Sigmoid colon (tissue), 7 donors: ENCODE measurements around the gene GRM7. TPM values are rescaled to one million over a fixed set of nuclear protein-coding genes. Genes with fewer than 3 reads are reported as not detected.

Source experiments
- DNase-seq: peaks from one replicate; pipeline ENCODE4 v3.0.0-alpha.2; 2019
- H3K27ac ChIP-seq, 4 donors: fragments of 200-600 bp; sonication (generic); one replicate each; pipeline ENCODE4 v1.5.1; 2016 to 2019; ENCODE audit warnings: mild to moderate bottlenecking in 1 of 4
- H3K27me3 ChIP-seq, 3 donors: fragments of 200-600 bp; sonication (generic); one replicate each; pipeline ENCODE4 v1.5.1; 2019; ENCODE audit warnings: mild to moderate bottlenecking in 1 of 3
- H3K36me3 ChIP-seq, 4 donors: fragments of 200-600 bp; sonication (generic); one replicate each; pipeline ENCODE4 v1.5.1; 2016 to 2019
- H3K4me1 ChIP-seq, 4 donors: fragments of 200-600 bp; sonication (generic); one replicate each; pipeline ENCODE4 v1.5.1; 2017 to 2019
- H3K4me3 ChIP-seq, 4 donors: fragments of 200-600 bp; sonication (generic); one replicate each; pipeline ENCODE4 v1.5.1; 2017 to 2019; ENCODE audit warnings: mild to moderate bottlenecking in 2 of 4, moderate library complexity in 1 of 4
- H3K9me3 ChIP-seq, 4 donors: fragments of 200-600 bp in 3 of 4; sonication (generic) in 3 of 4; one replicate each; pipeline versions ENCODE4 v1.5.1 to v1.6.1; 2013 to 2019
- CTCF ChIP-seq, 4 experiments: fragments of 450-650 bp in 3 of 4; fragments of 200-600 bp in 1 of 4; IDR thresholded peaks; one replicate each; pipeline ENCODE4 v1.5.1; 2016 to 2019; ENCODE audit warnings: antibody characterized with exemption in 4 of 4, mild to moderate bottlenecking in 3 of 4, moderate library complexity in 2 of 4
- EP300 ChIP-seq, 4 donors: sonication (generic); formaldehyde crosslinking; IDR thresholded peaks; one replicate each; pipeline ENCODE4 v1.6.1; 2017; ENCODE audit warnings: antibody characterized with exemption in 4 of 4
- POLR2A ChIP-seq, 2 donors: fragments of 450-650 bp; IDR thresholded peaks; one replicate each; pipeline ENCODE4 v1.6.1; 2016; ENCODE audit warnings: antibody characterized with exemption in 2 of 2, mild to moderate bottlenecking in 2 of 2, moderate library complexity in 2 of 2
- POLR2AphosphoS5 ChIP-seq, 4 donors: sonication (generic); formaldehyde crosslinking; IDR thresholded peaks; one replicate each; pipeline ENCODE4 v1.6.1; 2017; ENCODE audit warnings: antibody characterized with exemption in 4 of 4
- WGBS, 2 donors: extraction: QIAGEN DNeasy Blood & Tissue Kit; methylation state at CpG; one replicate each; pipeline ENCODE4 v1.1.7; 2013; 5-methylcytosine and 5-hydroxymethylcytosine counted together
- intact Hi-C: fragments of 100-400 bp; cut with DNase I; formaldehyde crosslinking; loops from one replicate; pipeline ENCODE4 v1.15.1; 2023
- polyA plus RNA-seq, 3 donors: library from polyadenylated mRNA; stranded (reverse); fragments of 200-250 nt; gene quantifications; one replicate each; pipeline ENCODE4 v1.2.3, GENCODE V29; 2013
- total RNA-seq, 4 donors: library from RNA; depleted of rRNA; stranded (reverse); fragments of >200 nt; gene quantifications; one replicate each; pipeline ENCODE4 v1.1.0, GENCODE V29; 2016
- donor health status: healthy with polysubstance abuse.
- donor health status: Bipolar disorder and iron deficiency.
- donor health status: healthy.

The GRM7 gene
- total and polyA plus RNA-seq, 7 donors: 0.09 to 0.71 (median 0.22) TPM; not detected in 3

- 77 to 88% methylated on average over 1 of the region's 1 CpG for WGBS, 2 donors
- Histone ChIP-seq H3K4me1 (no peaks in the 10 kb centered on the region), H3K27me3 (no peaks in the 10 kb centered on the region), H3K27ac (no peak overlapping the region), H3K4me3 (no peak overlapping the region), H3K36me3 (no peaks in the 10 kb centered on the region), H3K9me3 (peaks cover 0 to 5% (median 3%) of the 10 kb centered on the region in 4 donors)
- DNase-seq: no peak
- TF ChIP-seq EP300 (IDR thresholded peaks at IDR 0.05) (no peak), CTCF (IDR thresholded peaks at IDR 0.05) (no peak), POLR2AphosphoS5 (IDR thresholded peaks at IDR 0.05) (no peak), POLR2A (IDR thresholded peaks at IDR 0.05) (no peak)
- intact Hi-C loops: no loop called here
Observed at GRCh38 chr3:7437231-7437630, 576.3 kb downstream of the GRM7 start.

- no peaks in the 10 kb centered on the region for H3K4me1 ChIP-seq
- DNase-seq: no peak
- peaks cover 0 to 4% (median 0%) of the 10 kb centered on the region in 4 donors for H3K9me3 ChIP-seq
- H3K27me3 ChIP-seq: no peaks in the 10 kb centered on the region
- H3K4me3 ChIP-seq: no peak overlapping the region
- H3K36me3 ChIP-seq: no peaks in the 10 kb centered on the region
- WGBS, 2 donors: 65 to 74% methylated on average over 4 of the region's 4 CpGs
- intact Hi-C loops: no loop called here
- H3K27ac ChIP-seq: no peak overlapping the region
- TF ChIP-seq POLR2A (IDR thresholded peaks at IDR 0.05) (no peak), CTCF (IDR thresholded peaks at IDR 0.05) (no peak), EP300 (IDR thresholded peaks at IDR 0.05) (no peak), POLR2AphosphoS5 (IDR thresholded peaks at IDR 0.05) (no peak)
Observed at GRCh38 chr3:7439101-7439680, 578.3 kb downstream of the GRM7 start.

GRCh38 chr3:7444886-7445285 lies 584.0 kb downstream of the GRM7 start:
- no peak for DNase-seq
- WGBS, 2 donors: 59 to 73% methylated on average over 4 of the region's 4 CpGs
- H3K9me3 ChIP-seq: peaks cover 0 to 4% (median 0%) of the 10 kb centered on the region in 4 donors
- TF ChIP-seq POLR2A (IDR thresholded peaks at IDR 0.05) (no peak), EP300 (IDR thresholded peaks at IDR 0.05) (no peak), POLR2AphosphoS5 (IDR thresholded peaks at IDR 0.05) (no peak), CTCF (IDR thresholded peaks at IDR 0.05) (no peak)
- intact Hi-C loops: no loop called here
- no peaks in the 10 kb centered on the region for H3K36me3 ChIP-seq
- H3K4me1 ChIP-seq: no peaks in the 10 kb centered on the region
- H3K27ac ChIP-seq: no peak overlapping the region
- H3K4me3 ChIP-seq: no peak overlapping the region
- H3K27me3 ChIP-seq: no peaks in the 10 kb centered on the region

- WGBS, 2 donors: 66 to 77% methylated on average over 5 of the region's 5 CpGs
- no peak for TF ChIP-seq POLR2AphosphoS5 (IDR thresholded peaks at IDR 0.05)
- TF ChIP-seq EP300 (IDR thresholded peaks at IDR 0.05): no peak
- TF ChIP-seq POLR2A (IDR thresholded peaks at IDR 0.05): no peak
- no peak for TF ChIP-seq CTCF (IDR thresholded peaks at IDR 0.05)
- Histone ChIP-seq H3K27me3 (no peaks in the 10 kb centered on the region), H3K27ac (no peak overlapping the region), H3K4me1 (no peaks in the 10 kb centered on the region), H3K9me3 (peaks cover 0 to 4% (median 0%) of the 10 kb centered on the region in 4 donors), H3K36me3 (no peaks in the 10 kb centered on the region), H3K4me3 (no peak overlapping the region)
- intact Hi-C loops: no loop called here
- DNase-seq: no peak
Observed at GRCh38 chr3:7445331-7445730, 584.4 kb downstream of the GRM7 start.
